Activated naive CD8-positive, alpha-beta T cell treated with anti-CD3 and anti-CD28 coated beads, Interleukin-2, amount 10 ng/mL, durations not matched to agents 7 days and 5 days (primary cell): ENCODE results near the gene LRP1. TPM values are rescaled to one million over a fixed set of nuclear protein-coding genes. Genes with fewer than 3 reads are reported as not detected.

Source experiments
- ATAC-seq: fragments of 150-1000 bp; cut with Tn5 transposase; one replicate; pipeline ENCODE4 v1.10.0; 2021; ENCODE audit warnings: low read depth, moderate library complexity
- POLR2A ChIA-PET: fragments of 350-600 bp; sonication (Branson Sonifier 250); formaldehyde crosslinking; loops from one replicate; lab custom pipeline; 2021; ENCODE audit warnings: antibody characterized with exemption; lab: Charles Lee
- DNase-seq: peaks from one replicate; pipeline ENCODE4 v3.0.0; 2021
- H3K27ac Mint-ChIP-seq: one replicate; pipeline ENCODE4 v1.8.0; 2022; ENCODE audit warnings: mild to moderate bottlenecking, mixed read lengths
- H3K27me3 Mint-ChIP-seq: one replicate; pipeline ENCODE4 v1.8.0; 2022; ENCODE audit warnings: mild to moderate bottlenecking, moderate library complexity, mixed read lengths
- H3K36me3 Mint-ChIP-seq: one replicate; pipeline ENCODE4 v1.8.0; 2021; ENCODE audit warnings: mild to moderate bottlenecking, mixed read lengths
- H3K4me1 Mint-ChIP-seq: one replicate; pipeline ENCODE4 v1.8.0; 2021; ENCODE audit warnings: mixed read lengths
- H3K4me3 Mint-ChIP-seq: one replicate; pipeline ENCODE4 v1.8.0; 2022; ENCODE audit warnings: mild to moderate bottlenecking, moderate library complexity, mixed read lengths
- H3K9me3 Mint-ChIP-seq: one replicate; pipeline ENCODE4 v1.8.0; 2021; ENCODE audit warnings: mixed read lengths
- total RNA-seq, 2 experiments: library from RNA; stranded (reverse); gene quantifications; one replicate each; pipeline ENCODE4 v1.2.3, GENCODE V29; 2021

Gene LRP1
- total RNA-seq, 2 experiments from 2014 or later = 4.9 to 6.1 TPM

GRCh38 chr12:57209916-57210315 lies 81.6 kb downstream of the LRP1 start:
- Mint-ChIP-seq H3K9me3 (no peaks in the 10 kb centered on the region), H3K4me3 (no peak overlapping the region), H3K4me1 (peaks cover 15% of the 10 kb centered on the region), H3K27me3 (peaks cover 19% of the 10 kb centered on the region), H3K27ac (no peak overlapping the region), H3K36me3 (no peaks in the 10 kb centered on the region)
- no peak for DNase-seq
- no peak for ATAC-seq
- POLR2A ChIA-PET = no interaction called here

- peaks cover 19% of the 10 kb centered on the region for H3K4me1 Mint-ChIP-seq
- no peak overlapping the region for H3K27ac Mint-ChIP-seq
- POLR2A ChIA-PET = no interaction called here
- no peak overlapping the region for H3K4me3 Mint-ChIP-seq
- H3K36me3 Mint-ChIP-seq = no peaks in the 10 kb centered on the region
- H3K9me3 Mint-ChIP-seq = no peaks in the 10 kb centered on the region
- ATAC-seq = no peak
- peaks cover 24% of the 10 kb centered on the region for H3K27me3 Mint-ChIP-seq
- no peak for DNase-seq
Measured at GRCh38 chr12:57210461-57210860, 82.2 kb downstream of the LRP1 start.

GRCh38 chr12:57210926-57211692 lies 82.8 kb downstream of the LRP1 start:
- peaks cover 25% of the 10 kb centered on the region for H3K4me1 Mint-ChIP-seq
- H3K27me3 Mint-ChIP-seq = peaks cover 31% of the 10 kb centered on the region
- ATAC-seq (no peak), DNase-seq (no peak)
- POLR2A ChIA-PET = no interaction called here
- no peak overlapping the region for H3K4me3 Mint-ChIP-seq
- H3K9me3 Mint-ChIP-seq = no peaks in the 10 kb centered on the region
- H3K36me3 Mint-ChIP-seq = no peaks in the 10 kb centered on the region
- no peak overlapping the region for H3K27ac Mint-ChIP-seq

- H3K36me3 Mint-ChIP-seq = no peaks in the 10 kb centered on the region
- POLR2A ChIA-PET = interaction anchor here (4.1 kb wide), 1 partner anchor 28 kb away, joined by 57 read pairs; a partner anchor contains a TSS
- peaks cover 32% of the 10 kb centered on the region for H3K27me3 Mint-ChIP-seq
- H3K9me3 Mint-ChIP-seq = no peaks in the 10 kb centered on the region
- DNase-seq (no peak), ATAC-seq (no peak)
- no peak overlapping the region for H3K4me3 Mint-ChIP-seq
- peaks cover 25% of the 10 kb centered on the region for H3K4me1 Mint-ChIP-seq
- no peak overlapping the region for H3K27ac Mint-ChIP-seq
Measured at GRCh38 chr12:57211791-57212700, 83.8 kb downstream of the LRP1 start.

GRCh38 chr12:57212701-57213057 lies 84.4 kb downstream of the LRP1 start:
- Mint-ChIP-seq H3K9me3 (no peaks in the 10 kb centered on the region), H3K36me3 (peaks cover 2% of the 10 kb centered on the region), H3K27me3 (peaks cover 37% of the 10 kb centered on the region), H3K4me1 (peaks cover 30% of the 10 kb centered on the region), H3K4me3 (no peak overlapping the region), H3K27ac (no peak overlapping the region)
- POLR2A ChIA-PET = interaction anchor here (4.1 kb wide), 1 partner anchor 28 kb away, joined by 57 read pairs; a partner anchor contains a TSS
- DNase-seq (no peak), ATAC-seq (no peak)

GRCh38 chr12:57213058-57213715 lies 84.9 kb downstream of the LRP1 start:
- Mint-ChIP-seq H3K9me3 (no peaks in the 10 kb centered on the region), H3K4me1 (peaks cover 30% of the 10 kb centered on the region), H3K27me3 (peaks cover 42% of the 10 kb centered on the region), H3K27ac (no peak overlapping the region), H3K4me3 (no peak overlapping the region), H3K36me3 (peaks cover 2% of the 10 kb centered on the region)
- ATAC-seq = peak; percentile 36
- POLR2A ChIA-PET = interaction anchor here (0.7 to 4.1 kb wide), 3 partner anchors 9 to 249 kb away, joined by 3 to 57 read pairs (median 4); a partner anchor contains a TSS
- DNase-seq = peak; percentile 86

GRCh38 chr12:57213763-57214397 lies 85.6 kb downstream of the LRP1 start:
- peaks cover 2% of the 10 kb centered on the region for H3K36me3 Mint-ChIP-seq
- DNase-seq (no peak), ATAC-seq (no peak)
- H3K27me3 Mint-ChIP-seq = peaks cover 49% of the 10 kb centered on the region
- no peaks in the 10 kb centered on the region for H3K9me3 Mint-ChIP-seq
- POLR2A ChIA-PET = interaction anchor here (0.7 to 4.1 kb wide), 3 partner anchors 8 to 248 kb away, joined by 3 to 57 read pairs (median 4); a partner anchor contains a TSS
- H3K27ac Mint-ChIP-seq = no peak overlapping the region
- H3K4me1 Mint-ChIP-seq = peaks cover 30% of the 10 kb centered on the region
- H3K4me3 Mint-ChIP-seq = peak overlapping the region; percentile 12

- POLR2A ChIA-PET = interaction anchor here (4.1 kb wide), 1 partner anchor 26 kb away, joined by 57 read pairs; a partner anchor contains a TSS
- Mint-ChIP-seq H3K27me3 (peaks cover 54% of the 10 kb centered on the region), H3K9me3 (no peaks in the 10 kb centered on the region), H3K27ac (no peak overlapping the region), H3K4me3 (peak overlapping the region; percentile 12), H3K36me3 (peaks cover 2% of the 10 kb centered on the region), H3K4me1 (peaks cover 30% of the 10 kb centered on the region)
- DNase-seq (peak; percentile 74), ATAC-seq (peak; percentile 35)
Measured at GRCh38 chr12:57214398-57214781, 86.1 kb downstream of the LRP1 start.

- no peak for ATAC-seq
- Mint-ChIP-seq H3K27me3 (peaks cover 60% of the 10 kb centered on the region), H3K9me3 (no peaks in the 10 kb centered on the region), H3K4me3 (peak overlapping the region; percentile 72), H3K36me3 (peaks cover 2% of the 10 kb centered on the region), H3K4me1 (peaks cover 32% of the 10 kb centered on the region), H3K27ac (no peak overlapping the region)
- POLR2A ChIA-PET = interaction anchor here (1.0 to 4.1 kb wide), 2 partner anchors 14 to 25 kb away, joined by 3 to 57 read pairs; partner anchors contain the start of gene SHMT2
- DNase-seq = no peak
Measured at GRCh38 chr12:57215065-57215464, 86.8 kb downstream of the LRP1 start.

- H3K4me1 Mint-ChIP-seq = peaks cover 34% of the 10 kb centered on the region
- H3K27ac Mint-ChIP-seq = peak overlapping the region; percentile 53
- H3K27me3 Mint-ChIP-seq = peaks cover 61% of the 10 kb centered on the region
- ATAC-seq (peak; percentile 45), DNase-seq (peak; percentile 62)
- POLR2A ChIA-PET = interaction anchor here (0.6 to 4.1 kb wide), 3 partner anchors 13 to 446 kb away, joined by 3 to 57 read pairs (median 3); partner anchors contain the start of gene SHMT2
- peaks cover 2% of the 10 kb centered on the region for H3K36me3 Mint-ChIP-seq
- no peaks in the 10 kb centered on the region for H3K9me3 Mint-ChIP-seq
- peak overlapping the region; percentile 72 for H3K4me3 Mint-ChIP-seq
Measured at GRCh38 chr12:57215668-57216013, 87.4 kb downstream of the LRP1 start.

GRCh38 chr12:57216014-57216911 lies 88.0 kb downstream of the LRP1 start, which contains the start of gene NXPH4:
Gene NXPH4 (plus strand): TSS chr12:57216794. CDS start chr12:57216970, 176 bp downstream.
- peak within 1 kb of the TSS; percentile 53 for H3K27ac Mint-ChIP-seq
- DNase-seq = peak; percentile 69
- H3K36me3 Mint-ChIP-seq = peaks cover 2% of the 10 kb centered on the region
- peak within 1 kb of the TSS; percentile 80 for H3K4me3 Mint-ChIP-seq
- ATAC-seq = peak; percentile 25
- POLR2A ChIA-PET = interaction anchor here (0.6 to 4.1 kb wide), 5 partner anchors 11 to 447 kb away, joined by 3 to 57 read pairs (median 4); partner anchors contain the start of gene SHMT2
- peaks cover 38% of the 10 kb centered on the region for H3K4me1 Mint-ChIP-seq
- H3K27me3 Mint-ChIP-seq = peaks cover 67% of the 10 kb centered on the region
- H3K9me3 Mint-ChIP-seq = no peaks in the 10 kb centered on the region
